Mesothelial cell of epicardium (in vitro differentiated cells): ENCODE data around the gene PTPRN2. TPM values are rescaled to one million over a fixed set of nuclear protein-coding genes. Genes with fewer than 3 reads are reported as not detected.

Experiments used
- DNase-seq, 2 experiments: peaks; one replicate each; pipeline ENCODE4 v3.0.0; 2021; ENCODE audit warnings: low spot score in 2 of 2; ENCODE audit not compliant: unreplicated experiment in 2 of 2
- H3K27ac Mint-ChIP-seq: 2 replicates; pipeline ENCODE4 v1.8.0; 2021; ENCODE audit warnings: mixed read lengths
- H3K27me3 Mint-ChIP-seq: 2 replicates; pipeline ENCODE4 v1.8.0; 2021; ENCODE audit warnings: low read depth, mixed read lengths
- H3K36me3 Mint-ChIP-seq: 2 replicates; pipeline ENCODE4 v1.8.0; 2021; ENCODE audit warnings: mixed read lengths
- H3K4me1 Mint-ChIP-seq: 2 replicates; pipeline ENCODE4 v1.8.0; 2021; ENCODE audit warnings: mixed read lengths
- H3K4me3 Mint-ChIP-seq: 2 replicates; pipeline ENCODE4 v1.8.0; 2021; ENCODE audit warnings: mild to moderate bottlenecking, moderate library complexity, mixed read lengths
- H3K9me3 Mint-ChIP-seq: 2 replicates; pipeline ENCODE4 v1.8.0; 2021; ENCODE audit warnings: mixed read lengths
- total RNA-seq: library from RNA; stranded (reverse); gene quantifications from 3 replicates; pipeline ENCODE4 v1.2.1, GENCODE V29; 2021
- TF ChIP-seq, protein P1 (sequence below): fragments of 200-600 bp; sonication (generic); IDR thresholded peaks from one replicate; pipeline ENCODE4 v1.5.0; 2021; ENCODE audit warnings: antibody characterized with exemption; ENCODE audit not compliant: unreplicated experiment

Gene PTPRN2
- total RNA-seq, 1 donor from 2014 or later = 2.2 TPM

DNA sequence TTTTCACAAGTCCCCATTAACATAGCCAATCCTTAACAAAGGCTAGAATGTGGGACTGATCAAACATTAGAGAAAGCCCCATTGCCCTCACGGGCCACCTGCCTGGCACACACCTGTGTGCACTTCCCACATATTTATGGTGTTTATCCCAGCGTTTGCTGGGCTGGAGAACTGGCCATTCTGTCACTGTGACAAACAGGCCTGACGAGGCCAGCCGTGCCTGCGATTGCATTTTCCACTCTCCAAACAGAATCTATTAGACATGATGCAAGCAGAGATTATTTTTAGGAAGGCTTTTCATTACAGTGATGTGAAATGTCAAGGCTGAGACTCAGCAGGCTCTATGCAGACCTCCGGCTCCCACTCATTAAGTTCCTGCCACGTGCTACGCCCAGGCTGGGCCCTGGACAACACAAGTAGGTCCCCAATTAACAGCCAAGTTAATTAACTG, 20.4 kb downstream of the PTPRN2 start:
- peaks cover 50% of the 10 kb centered on the region for H3K27me3 Mint-ChIP-seq
- no peak for DNase-seq
- no peak overlapping the region for H3K4me3 Mint-ChIP-seq
- no peaks in the 10 kb centered on the region for H3K4me1 Mint-ChIP-seq
- H3K36me3 Mint-ChIP-seq = no peaks in the 10 kb centered on the region
- TF ChIP-seq, protein P1, sequence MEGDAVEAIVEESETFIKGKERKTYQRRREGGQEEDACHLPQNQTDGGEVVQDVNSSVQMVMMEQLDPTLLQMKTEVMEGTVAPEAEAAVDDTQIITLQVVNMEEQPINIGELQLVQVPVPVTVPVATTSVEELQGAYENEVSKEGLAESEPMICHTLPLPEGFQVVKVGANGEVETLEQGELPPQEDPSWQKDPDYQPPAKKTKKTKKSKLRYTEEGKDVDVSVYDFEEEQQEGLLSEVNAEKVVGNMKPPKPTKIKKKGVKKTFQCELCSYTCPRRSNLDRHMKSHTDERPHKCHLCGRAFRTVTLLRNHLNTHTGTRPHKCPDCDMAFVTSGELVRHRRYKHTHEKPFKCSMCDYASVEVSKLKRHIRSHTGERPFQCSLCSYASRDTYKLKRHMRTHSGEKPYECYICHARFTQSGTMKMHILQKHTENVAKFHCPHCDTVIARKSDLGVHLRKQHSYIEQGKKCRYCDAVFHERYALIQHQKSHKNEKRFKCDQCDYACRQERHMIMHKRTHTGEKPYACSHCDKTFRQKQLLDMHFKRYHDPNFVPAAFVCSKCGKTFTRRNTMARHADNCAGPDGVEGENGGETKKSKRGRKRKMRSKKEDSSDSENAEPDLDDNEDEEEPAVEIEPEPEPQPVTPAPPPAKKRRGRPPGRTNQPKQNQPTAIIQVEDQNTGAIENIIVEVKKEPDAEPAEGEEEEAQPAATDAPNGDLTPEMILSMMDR = no peak
- no peaks in the 10 kb centered on the region for H3K9me3 Mint-ChIP-seq
- H3K27ac Mint-ChIP-seq = no peak overlapping the region

DNA sequence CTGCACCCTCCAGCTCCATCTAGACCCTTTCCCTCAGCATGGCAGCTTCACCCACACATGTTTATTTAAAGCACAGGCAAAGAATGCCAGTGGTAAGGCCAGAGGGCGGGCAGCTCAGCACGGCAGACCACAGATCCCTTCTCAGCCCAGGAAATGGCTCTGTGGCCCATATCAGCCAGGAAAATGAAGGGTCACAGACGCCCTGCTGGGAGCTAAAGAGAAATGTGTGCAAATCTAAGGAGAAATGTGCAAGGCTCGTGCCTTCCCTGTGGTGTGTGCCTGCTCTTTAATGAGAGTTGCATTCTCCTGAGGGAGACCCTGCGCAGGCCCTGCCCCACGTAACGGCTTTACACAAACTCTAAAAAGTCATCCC, 23.0 kb downstream of the PTPRN2 start:
- peaks cover 50% of the 10 kb centered on the region for H3K27me3 Mint-ChIP-seq
- H3K4me1 Mint-ChIP-seq = no peaks in the 10 kb centered on the region
- no peak overlapping the region for H3K4me3 Mint-ChIP-seq
- no peak overlapping the region for H3K27ac Mint-ChIP-seq
- TF ChIP-seq, protein P1 = no peak
- DNase-seq = no peak
- no peaks in the 10 kb centered on the region for H3K36me3 Mint-ChIP-seq
- no peaks in the 10 kb centered on the region for H3K9me3 Mint-ChIP-seq

DNA sequence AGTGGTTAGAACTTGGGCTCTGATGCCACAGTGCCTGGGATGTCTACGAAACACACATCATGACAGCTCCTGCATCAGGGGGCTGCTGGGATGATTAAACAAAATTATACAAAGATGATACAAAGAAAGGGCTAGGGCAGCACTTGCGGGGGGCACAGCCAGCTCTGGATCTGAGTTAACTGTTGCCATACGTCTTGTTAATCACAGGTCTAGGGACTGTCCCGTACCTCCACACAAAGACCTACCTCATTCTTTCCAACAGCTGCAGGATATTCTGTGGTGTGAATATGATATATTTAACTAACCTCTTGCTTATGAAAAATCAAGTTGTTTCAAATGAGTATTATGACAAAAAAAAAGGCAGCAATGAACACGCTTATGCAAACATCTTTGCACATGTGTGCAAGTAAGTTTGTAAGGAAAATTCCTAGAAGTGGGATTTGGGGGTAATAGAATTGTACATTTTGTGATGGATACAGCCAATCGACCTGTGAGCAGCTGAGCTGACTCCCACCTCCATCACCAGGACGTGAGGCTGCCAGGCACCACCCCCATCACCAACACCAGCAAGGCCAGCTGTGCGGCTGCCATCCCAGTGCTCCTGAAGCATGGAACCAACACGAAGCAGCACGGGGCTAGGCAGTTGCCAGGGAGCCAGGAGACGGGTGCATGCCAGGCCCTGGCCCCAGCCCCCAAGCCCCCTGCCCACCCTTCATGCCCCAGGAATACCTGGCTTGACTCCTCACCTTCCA, 23.5 kb downstream of the PTPRN2 start:
- H3K4me3 Mint-ChIP-seq = no peak overlapping the region
- no peak overlapping the region for H3K27ac Mint-ChIP-seq
- H3K36me3 Mint-ChIP-seq = no peaks in the 10 kb centered on the region
- no peak for DNase-seq
- TF ChIP-seq, protein P1 = no peak
- no peaks in the 10 kb centered on the region for H3K9me3 Mint-ChIP-seq
- H3K4me1 Mint-ChIP-seq = no peaks in the 10 kb centered on the region
- H3K27me3 Mint-ChIP-seq = peaks cover 49% of the 10 kb centered on the region

DNA sequence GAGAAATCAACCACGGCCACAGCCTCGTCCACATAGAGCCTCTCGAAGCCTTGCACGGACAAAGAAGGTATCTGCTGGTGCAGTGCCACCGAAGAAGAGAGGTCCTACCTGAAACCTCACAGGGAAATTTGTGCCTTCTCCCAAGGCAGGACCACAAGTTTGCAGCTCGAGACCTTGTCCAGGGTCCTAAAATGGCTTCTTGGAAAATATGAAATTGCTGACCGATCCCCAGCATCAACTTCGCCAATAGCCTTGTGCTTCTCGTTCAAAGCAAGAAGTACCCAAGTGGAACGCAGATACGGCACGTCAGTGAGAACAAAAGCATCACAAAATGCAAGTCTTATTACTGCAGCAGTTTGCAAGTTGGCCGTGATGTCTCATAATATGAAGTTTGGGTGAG, 24.6 kb downstream of the PTPRN2 start:
- Mint-ChIP-seq H3K9me3 (no peaks in the 10 kb centered on the region), H3K36me3 (no peaks in the 10 kb centered on the region), H3K27ac (no peak overlapping the region), H3K4me3 (no peak overlapping the region), H3K4me1 (no peaks in the 10 kb centered on the region), H3K27me3 (peaks cover 43% of the 10 kb centered on the region)
- TF ChIP-seq, protein P1 = no peak
- DNase-seq = no peak

DNA sequence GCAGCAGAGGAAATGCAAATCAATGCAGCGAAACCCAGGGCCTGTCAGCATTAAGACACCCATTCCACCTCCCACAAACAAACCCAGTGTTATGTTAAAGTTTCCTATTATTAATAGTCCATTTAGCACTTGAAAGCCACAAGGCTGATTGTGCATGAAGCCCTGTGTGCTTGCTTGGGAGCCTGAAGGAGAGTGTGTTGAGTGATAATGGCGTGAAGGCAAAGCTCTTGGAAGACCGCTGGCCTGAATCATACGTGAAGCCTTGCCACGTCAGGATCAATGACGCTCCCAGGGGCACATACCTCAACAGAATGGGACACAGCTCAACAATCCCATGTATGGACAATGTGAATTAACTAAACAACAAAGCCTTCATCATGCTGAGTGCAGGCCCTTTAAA, 25.1 kb downstream of the PTPRN2 start:
- H3K4me3 Mint-ChIP-seq = no peak overlapping the region
- DNase-seq = no peak
- no peaks in the 10 kb centered on the region for H3K4me1 Mint-ChIP-seq
- peaks cover 43% of the 10 kb centered on the region for H3K27me3 Mint-ChIP-seq
- TF ChIP-seq, protein P1 = no peak
- no peak overlapping the region for H3K27ac Mint-ChIP-seq
- no peaks in the 10 kb centered on the region for H3K9me3 Mint-ChIP-seq
- no peaks in the 10 kb centered on the region for H3K36me3 Mint-ChIP-seq
